Calu3 (cell line): Measurements from ENCODE around the gene LDLRAP1. TPM values are rescaled to one million over a fixed set of nuclear protein-coding genes. Genes with fewer than 3 reads are reported as not detected.

Experiments used
- BruUV-seq: library from RNA; stranded (reverse); fragments of 400-500 nt; replicated peaks from 2 replicates; lab custom pipeline; 2021; lab: Mats Ljungman, UMichigan
- CTCF ChIA-PET: fragments of 300-600 bp; sonication (Branson Sonifier 250); formaldehyde crosslinking; loops from one replicate; lab custom pipeline; 2022; ENCODE audit warnings: antibody characterized with exemption; lab: Charles Lee
- DNase-seq: peaks from one replicate; pipeline ENCODE4 v3.0.0; 2022
- H3K27ac Mint-ChIP-seq: one replicate; pipeline ENCODE4 v1.8.0; 2022; ENCODE audit warnings: mixed read lengths; ENCODE audit not compliant: unreplicated experiment
- H3K27me3 Mint-ChIP-seq: one replicate; pipeline ENCODE4 v1.8.0; 2022; ENCODE audit warnings: mixed read lengths; ENCODE audit not compliant: unreplicated experiment
- H3K36me3 Mint-ChIP-seq: one replicate; pipeline ENCODE4 v1.8.0; 2022; ENCODE audit warnings: mild to moderate bottlenecking, moderate library complexity, mixed read lengths; ENCODE audit not compliant: insufficient read depth, unreplicated experiment
- H3K4me1 Mint-ChIP-seq: one replicate; pipeline ENCODE4 v1.8.0; 2022; ENCODE audit warnings: mild to moderate bottlenecking, low read depth, mixed read lengths; ENCODE audit not compliant: unreplicated experiment
- H3K4me3 Mint-ChIP-seq: one replicate; pipeline ENCODE4 v1.8.0; 2022; ENCODE audit warnings: mild to moderate bottlenecking, low read depth, moderate library complexity, mixed read lengths; ENCODE audit not compliant: unreplicated experiment
- H3K9me3 Mint-ChIP-seq: one replicate; pipeline ENCODE4 v1.8.0; 2022; ENCODE audit warnings: low read depth, mixed read lengths; ENCODE audit not compliant: unreplicated experiment
- CTCF ChIP-seq: fragments of 200-600 bp; IDR thresholded peaks from one replicate; pipeline ENCODE4 v1.8.0; 2022; ENCODE audit warnings: antibody characterized with exemption; ENCODE audit not compliant: unreplicated experiment
- intact Hi-C: fragments of 100-400 bp; cut with micrococcal nuclease; formaldehyde crosslinking; loops from one replicate; pipeline ENCODE4 v1.10.0; 2022; ENCODE audit not compliant: unreplicated experiment
- total RNA-seq: library from RNA; stranded (reverse); gene quantifications from 2 replicates; pipeline ENCODE4 v1.2.3, GENCODE V29; 2022

The LDLRAP1 gene
- total RNA-seq, 1 experiment from 2014 or later = 8.3 TPM

GRCh38 chr1:25560001-25560400 lies 16.6 kb downstream of the LDLRAP1 start:
- no peak for TF ChIP-seq CTCF
- H3K9me3 Mint-ChIP-seq = no peaks in the 10 kb centered on the region
- BruUV-seq = no TSS peak
- peaks cover 4% of the 10 kb centered on the region for H3K36me3 Mint-ChIP-seq
- intact Hi-C loops = no loop called here
- no peaks in the 10 kb centered on the region for H3K27me3 Mint-ChIP-seq
- H3K4me1 Mint-ChIP-seq = no peaks in the 10 kb centered on the region
- no peak overlapping the region for H3K4me3 Mint-ChIP-seq
- H3K27ac Mint-ChIP-seq = no peak overlapping the region
- no peak for DNase-seq
- CTCF ChIA-PET = no interaction called here

GRCh38 chr1:25560788-25561187 lies 17.4 kb downstream of the LDLRAP1 start:
- no peak for TF ChIP-seq CTCF
- Mint-ChIP-seq H3K36me3 (peaks cover 4% of the 10 kb centered on the region), H3K27ac (no peak overlapping the region), H3K27me3 (no peaks in the 10 kb centered on the region), H3K9me3 (no peaks in the 10 kb centered on the region), H3K4me3 (no peak overlapping the region), H3K4me1 (no peaks in the 10 kb centered on the region)
- CTCF ChIA-PET = interaction anchor here (0.6 kb wide), 1 partner anchor 39 kb away, joined by 3 read pairs; no protein-coding TSS in a partner anchor
- BruUV-seq = no TSS peak
- intact Hi-C loops = no loop called here
- no peak for DNase-seq

- no peak for TF ChIP-seq CTCF
- intact Hi-C loops = no loop called here
- Mint-ChIP-seq H3K4me1 (no peaks in the 10 kb centered on the region), H3K4me3 (no peak overlapping the region), H3K27ac (no peak overlapping the region), H3K27me3 (no peaks in the 10 kb centered on the region), H3K36me3 (peaks cover 4% of the 10 kb centered on the region), H3K9me3 (no peaks in the 10 kb centered on the region)
- CTCF ChIA-PET = interaction anchor here (0.6 kb wide), 1 partner anchor 40 kb away, joined by 3 read pairs; no protein-coding TSS in a partner anchor
- no peak for DNase-seq
- BruUV-seq = no TSS peak
Measured at GRCh38 chr1:25561421-25562100, 18.2 kb downstream of the LDLRAP1 start.

GRCh38 chr1:25562101-25562927 lies 18.9 kb downstream of the LDLRAP1 start:
- Mint-ChIP-seq H3K4me1 (no peaks in the 10 kb centered on the region), H3K36me3 (peaks cover 4% of the 10 kb centered on the region), H3K4me3 (no peak overlapping the region), H3K27ac (no peak overlapping the region), H3K27me3 (no peaks in the 10 kb centered on the region), H3K9me3 (no peaks in the 10 kb centered on the region)
- CTCF ChIA-PET = no interaction called here
- no peak for DNase-seq
- BruUV-seq = no TSS peak
- no peak for TF ChIP-seq CTCF
- intact Hi-C loops = no loop called here
